Measurements from ENCODE around the gene SAFB2. TPM values are rescaled to one million over a fixed set of nuclear protein-coding genes. Genes with fewer than 3 reads are reported as not detected.

Gene SAFB2
- total and polyA plus RNA-seq, 9 of the 15 experiments (the other 6 are each of a cell fraction or from before 2014, with no cell fraction given): 4.5 to 103 (median 47.3) TPM

DNA sequence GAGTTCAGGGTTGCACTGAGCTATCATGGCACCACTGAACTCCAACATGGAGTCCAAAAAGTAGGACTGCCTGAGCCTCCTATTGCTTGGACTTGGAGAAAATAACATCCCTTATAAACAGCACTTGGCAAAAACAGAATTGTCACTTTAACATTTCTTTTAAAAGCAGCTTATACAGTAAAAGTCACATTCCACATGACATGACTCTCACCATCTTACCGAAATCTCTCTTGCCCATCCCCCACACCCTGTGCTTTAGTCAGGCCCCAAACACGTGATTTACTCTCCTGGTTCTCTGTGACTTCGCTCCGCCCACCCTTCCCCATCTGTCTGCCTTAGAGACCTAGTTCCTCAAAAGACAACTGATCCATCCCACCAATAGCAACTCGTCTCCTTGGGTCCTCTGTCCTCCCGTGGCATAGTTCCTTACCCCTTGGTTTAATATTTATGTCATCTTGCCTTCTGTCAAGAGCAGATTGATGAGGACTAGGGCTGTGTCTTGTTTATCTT is 4.9 kb upstream of the SAFB2 start (continued):
- TF ChIP-seq TOE1 (IDR thresholded peaks at IDR 0.05; ENCODE audit: borderline replicate concordance) (peak; percentile 91), TOE1 (CRISPR knock-in tag; IDR thresholded peaks at IDR 0.05; ENCODE audit: borderline replicate concordance, low read depth) (no peak), ZNF24 (IDR thresholded peaks at IDR 0.05) (no peak), RBM15 (IDR thresholded peaks at IDR 0.05; ENCODE audit: insufficient read depth, low read length) (no peak), PPARD (CRISPR knock-in tag; IDR thresholded peaks at IDR 0.05) (peak; percentile 65; the same call in 1 of the 2 replicates), KDM4B (IDR thresholded peaks at IDR 0.05; ENCODE audit: borderline replicate concordance in 2 of 2, low read depth in 1 of 2) (no peak), TCF7L2 (IDR thresholded peaks at IDR 0.05; ENCODE audit: low read depth, low read length) (no peak), KLF6 (CRISPR knock-in tag; IDR thresholded peaks at IDR 0.05; ENCODE audit: borderline replicate concordance) (peak; percentile 98), ZNF561 (CRISPR knock-in tag; conservative IDR thresholded peaks at IDR 0.05) (0 out of 2 replicates have a peak, but pooled peaks have one; percentile 61), NCOR1 (IDR thresholded peaks at IDR 0.05) (peak; percentile 22; the same call in 1 of the 2 replicates)
- TF ChIP-seq, protein P1, sequence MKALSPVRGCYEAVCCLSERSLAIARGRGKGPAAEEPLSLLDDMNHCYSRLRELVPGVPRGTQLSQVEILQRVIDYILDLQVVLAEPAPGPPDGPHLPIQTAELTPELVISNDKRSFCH (CRISPR knock-in tag; IDR thresholded peaks at IDR 0.05): peak; percentile 77; the same call in 1 of the 2 replicates
- TF ChIP-seq, protein P1 (tag; IDR thresholded peaks at IDR 0.05): peak; percentile 97
- TF ChIP-seq, protein P2, sequence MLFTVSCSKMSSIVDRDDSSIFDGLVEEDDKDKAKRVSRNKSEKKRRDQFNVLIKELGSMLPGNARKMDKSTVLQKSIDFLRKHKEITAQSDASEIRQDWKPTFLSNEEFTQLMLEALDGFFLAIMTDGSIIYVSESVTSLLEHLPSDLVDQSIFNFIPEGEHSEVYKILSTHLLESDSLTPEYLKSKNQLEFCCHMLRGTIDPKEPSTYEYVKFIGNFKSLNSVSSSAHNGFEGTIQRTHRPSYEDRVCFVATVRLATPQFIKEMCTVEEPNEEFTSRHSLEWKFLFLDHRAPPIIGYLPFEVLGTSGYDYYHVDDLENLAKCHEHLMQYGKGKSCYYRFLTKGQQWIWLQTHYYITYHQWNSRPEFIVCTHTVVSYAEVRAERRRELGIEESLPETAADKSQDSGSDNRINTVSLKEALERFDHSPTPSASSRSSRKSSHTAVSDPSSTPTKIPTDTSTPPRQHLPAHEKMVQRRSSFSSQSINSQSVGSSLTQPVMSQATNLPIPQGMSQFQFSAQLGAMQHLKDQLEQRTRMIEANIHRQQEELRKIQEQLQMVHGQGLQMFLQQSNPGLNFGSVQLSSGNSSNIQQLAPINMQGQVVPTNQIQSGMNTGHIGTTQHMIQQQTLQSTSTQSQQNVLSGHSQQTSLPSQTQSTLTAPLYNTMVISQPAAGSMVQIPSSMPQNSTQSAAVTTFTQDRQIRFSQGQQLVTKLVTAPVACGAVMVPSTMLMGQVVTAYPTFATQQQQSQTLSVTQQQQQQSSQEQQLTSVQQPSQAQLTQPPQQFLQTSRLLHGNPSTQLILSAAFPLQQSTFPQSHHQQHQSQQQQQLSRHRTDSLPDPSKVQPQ (CRISPR knock-in tag; IDR thresholded peaks at IDR 0.05; ENCODE audit: borderline replicate concordance): peak; percentile 91
- TF ChIP-seq, protein P3, sequence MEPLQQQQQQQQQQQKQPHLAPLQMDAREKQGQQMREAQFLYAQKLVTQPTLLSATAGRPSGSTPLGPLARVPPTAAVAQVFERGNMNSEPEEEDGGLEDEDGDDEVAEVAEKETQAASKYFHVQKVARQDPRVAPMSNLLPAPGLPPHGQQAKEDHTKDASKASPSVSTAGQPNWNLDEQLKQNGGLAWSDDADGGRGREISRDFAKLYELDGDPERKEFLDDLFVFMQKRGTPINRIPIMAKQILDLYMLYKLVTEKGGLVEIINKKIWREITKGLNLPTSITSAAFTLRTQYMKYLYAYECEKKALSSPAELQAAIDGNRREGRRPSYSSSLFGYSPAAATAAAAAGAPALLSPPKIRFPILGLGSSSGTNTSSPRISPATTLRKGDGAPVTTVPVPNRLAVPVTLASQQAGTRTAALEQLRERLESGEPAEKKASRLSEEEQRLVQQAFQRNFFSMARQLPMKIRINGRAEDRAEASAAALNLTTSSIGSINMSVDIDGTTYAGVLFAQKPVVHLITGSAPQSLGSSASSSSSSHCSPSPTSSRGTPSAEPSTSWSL (CRISPR knock-in tag; IDR thresholded peaks at IDR 0.05; ENCODE audit: borderline replicate concordance): peak; percentile 93; the same call in 1 of the 2 replicates

All from K562 (cell line).